ENCODE data around the gene STOML1.

DNA sequence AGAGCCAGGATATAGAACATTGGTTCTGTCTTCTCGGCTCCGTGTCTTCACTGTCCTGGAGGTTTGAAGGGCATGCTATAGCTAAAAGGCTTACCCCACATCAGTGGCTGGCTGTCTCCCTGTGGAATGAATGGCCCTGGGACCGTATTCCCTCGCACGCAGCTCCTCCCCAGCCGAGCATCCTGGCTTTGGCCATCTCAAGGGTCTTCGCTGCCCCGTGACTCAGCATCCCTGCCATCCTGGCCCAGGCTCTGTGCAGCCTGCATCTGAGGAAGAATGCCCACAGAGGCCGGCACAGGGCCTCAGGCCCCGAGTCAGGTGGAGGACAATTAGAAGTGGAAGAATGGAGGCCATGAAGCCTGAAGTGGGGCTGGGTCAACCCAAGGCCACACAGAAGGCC, 54.8 kb downstream of the STOML1 start:
- TF ChIP-seq POLR2AphosphoS5 (IDR thresholded peaks at IDR 0.05; ENCODE audit: borderline replicate concordance, low read depth, low read length) (no peak), EZH2 (IDR thresholded peaks at IDR 0.05) (no peak)

Data from SK-N-MC (cell line).